PFSK-1 (cell line): ENCODE results near the gene RPS28.

Experiments
- FOXP2 ChIP-seq: optimal IDR thresholded peaks from 2 replicates; pipeline ENCODE3; 2011; ENCODE audit warnings: borderline replicate concordance, control low read depth, inconsistent platforms; ENCODE audit not compliant: insufficient read depth; ENCODE audit errors: extremely low read length, extremely low read depth
- POLR2AphosphoS5 ChIP-seq: IDR thresholded peaks from 2 replicates; pipeline ENCODE4 v1.6.1; 2012; ENCODE audit warnings: low read depth, mild to moderate bottlenecking, control low read depth, low read length, moderate library complexity
- REST ChIP-seq, 2 experiments: IDR thresholded peaks; 2 replicates each; pipeline versions ENCODE4 v1.6.1 to v1.8.0; 2011 to 2012; ENCODE audit warnings: low read depth in 2 of 2, low read length in 2 of 2, control low read depth in 1 of 2, inconsistent platforms in 1 of 2, mild to moderate bottlenecking in 1 of 2, moderate library complexity in 1 of 2; ENCODE audit not compliant: insufficient read depth in 1 of 2
- SIN3A ChIP-seq: IDR thresholded peaks from 2 replicates; pipeline ENCODE4 v1.6.1; 2012; ENCODE audit warnings: mild to moderate bottlenecking, low read length, moderate library complexity, borderline replicate concordance; ENCODE audit not compliant: insufficient read depth
- TAF1 ChIP-seq: IDR thresholded peaks from 2 replicates; pipeline ENCODE4 v1.6.1; 2012; ENCODE audit warnings: low read length, control low read depth, borderline replicate concordance; ENCODE audit not compliant: insufficient read depth

RPS28 gene

DNA sequence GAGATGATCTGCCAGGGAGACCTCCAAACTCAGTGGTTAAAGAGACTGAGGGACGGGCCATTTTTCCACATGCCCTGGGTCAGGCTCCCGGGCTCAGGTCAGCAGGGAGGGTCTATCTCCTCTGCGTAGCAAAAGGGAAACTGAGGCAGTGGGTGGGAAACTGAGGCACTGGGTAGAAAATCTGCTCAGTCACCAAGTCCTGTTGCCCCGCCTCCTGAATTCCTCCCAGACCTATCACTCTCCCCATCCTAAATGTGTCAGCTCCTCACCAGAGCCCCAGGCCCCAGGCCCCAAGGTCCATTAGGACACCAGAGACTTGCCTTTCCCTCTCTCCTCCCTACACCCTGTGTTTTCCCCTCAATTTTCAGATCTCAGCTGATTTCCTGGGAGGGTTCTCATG is 15.5 kb upstream of the RPS28 start:
- TF ChIP-seq REST (IDR thresholded peaks at IDR 0.05; ENCODE audit: insufficient read depth in 1 of 2, low read depth in 2 of 2, low read length in 2 of 2), result no peak
- no peak for TF ChIP-seq POLR2AphosphoS5
- no peak for TF ChIP-seq SIN3A
- no peak for TF ChIP-seq FOXP2
- no peak for TF ChIP-seq TAF1

- TF ChIP-seq FOXP2, result no peak
- TF ChIP-seq POLR2AphosphoS5, result no peak
- no peak for TF ChIP-seq SIN3A
- no peak for TF ChIP-seq TAF1
- no peak for TF ChIP-seq REST (IDR thresholded peaks at IDR 0.05; ENCODE audit: insufficient read depth in 1 of 2, low read depth in 2 of 2, low read length in 2 of 2)
Observed at GRCh38 chr19:8306235-8307054, 14.9 kb upstream of the RPS28 start.

- TF ChIP-seq TAF1 (no peak), REST (IDR thresholded peaks at IDR 0.05; ENCODE audit: insufficient read depth in 1 of 2, low read depth in 2 of 2, low read length in 2 of 2) (no peak), FOXP2 (no peak), POLR2AphosphoS5 (no peak), SIN3A (no peak)
Observed at GRCh38 chr19:8307400-8307964, 13.8 kb upstream of the RPS28 start.

- peak; percentile 57; the same call in 1 of the 2 replicates for TF ChIP-seq TAF1
- TF ChIP-seq FOXP2, result peak; percentile 75
- peak; percentile 90; the same call in 1 of the 2 replicates for TF ChIP-seq SIN3A
- 0 out of 4 replicates have a peak, but pooled peaks of 1 of the 2 experiments have one; percentile 21 for TF ChIP-seq REST (IDR thresholded peaks at IDR 0.05; ENCODE audit: insufficient read depth in 1 of 2, low read depth in 2 of 2, low read length in 2 of 2)
- TF ChIP-seq POLR2AphosphoS5, result peak; percentile 97
Observed at GRCh38 chr19:8307965-8308866, 13.1 kb upstream of the RPS28 start, which contains the start of gene CD320. Gene CD320 (minus strand): TSS chr19:8308358. CDS start chr19:8308290, 68 bp downstream.
